LoVo (cell line): ENCODE data around the gene GBGT1.

Source experiments
- DNase-seq: peaks from one replicate; pipeline ENCODE4 v3.0.0-alpha.2; 2016; ENCODE audit warnings: low spot score

The GBGT1 gene

GRCh38 chr9:133162861-133163503, 732 bp downstream of the GBGT1 start:
- no peak for DNase-seq

- no peak for DNase-seq
These were observed 2.2 kb downstream of the GBGT1 start for GRCh38 chr9:133161547-133161950.

GRCh38 chr9:133160742-133161546, 2.8 kb downstream of the GBGT1 start:
- DNase-seq = peak; percentile 78

- DNase-seq = no peak
These were observed 5.0 kb downstream of the GBGT1 start for GRCh38 chr9:133158695-133159094.

GRCh38 chr9:133155156-133155555, 8.6 kb downstream of the GBGT1 start:
- no peak for DNase-seq

- DNase-seq = no peak
These were observed 9.4 kb downstream of the GBGT1 start for GRCh38 chr9:133154097-133154989.

- DNase-seq = no peak
These were observed 10.3 kb downstream of the GBGT1 start for GRCh38 chr9:133153227-133154096.

GRCh38 chr9:133151601-133152525, 11.9 kb downstream of the GBGT1 start:
- DNase-seq = no peak

- no peak for DNase-seq
These were observed 12.7 kb downstream of the GBGT1 start for GRCh38 chr9:133151041-133151440.

- peak; percentile 96 for DNase-seq
These were observed 14.3 kb downstream of the GBGT1 start for GRCh38 chr9:133149130-133150015.

- DNase-seq = peak; percentile 52
These were observed 15.2 kb downstream of the GBGT1 start for GRCh38 chr9:133148199-133149129.

GRCh38 chr9:133147412-133148198, 16.1 kb downstream of the GBGT1 start:
- peak; percentile 85 for DNase-seq

- DNase-seq = no peak
These were observed 16.8 kb downstream of the GBGT1 start for GRCh38 chr9:133146746-133147411.

- DNase-seq = no peak
These were observed 18.5 kb downstream of the GBGT1 start for GRCh38 chr9:133144904-133145851.

- peak; percentile 67 for DNase-seq
These were observed 19.4 kb downstream of the GBGT1 start for GRCh38 chr9:133144142-133144903.
